Measurements from ENCODE around the gene RHOT1. TPM values are rescaled to one million over a fixed set of nuclear protein-coding genes. Genes with fewer than 3 reads are reported as not detected.
"Not testable (repeated sequence)": the region's sequence is repeated elsewhere in the genome, so short reads cannot be mapped to it uniquely, and the experiment has no call there.

Gene RHOT1
- total and polyA plus RNA-seq, 7 donors: 22.9 to 41.0 (median 32.0) TPM

DNA sequence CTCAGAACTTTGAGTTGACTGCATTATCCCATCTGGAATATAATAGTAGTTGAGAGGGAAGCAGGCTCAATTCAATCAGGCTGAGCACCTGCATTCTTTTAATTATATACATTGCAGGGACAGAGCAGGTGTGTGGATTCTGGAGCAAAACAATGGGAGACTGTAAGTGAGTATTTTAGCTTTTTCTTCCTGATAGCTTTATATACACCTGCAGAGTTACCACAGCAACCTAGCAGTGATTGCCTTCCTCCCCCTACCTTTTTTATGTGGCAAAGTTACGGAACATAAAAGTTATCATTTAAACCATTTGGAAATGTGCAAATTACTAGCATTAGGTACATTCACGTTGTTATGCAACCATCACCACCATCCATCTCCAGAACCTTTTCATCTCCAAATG lies 25.4 kb upstream of the RHOT1 start:
- TF ChIP-seq, protein P1, sequence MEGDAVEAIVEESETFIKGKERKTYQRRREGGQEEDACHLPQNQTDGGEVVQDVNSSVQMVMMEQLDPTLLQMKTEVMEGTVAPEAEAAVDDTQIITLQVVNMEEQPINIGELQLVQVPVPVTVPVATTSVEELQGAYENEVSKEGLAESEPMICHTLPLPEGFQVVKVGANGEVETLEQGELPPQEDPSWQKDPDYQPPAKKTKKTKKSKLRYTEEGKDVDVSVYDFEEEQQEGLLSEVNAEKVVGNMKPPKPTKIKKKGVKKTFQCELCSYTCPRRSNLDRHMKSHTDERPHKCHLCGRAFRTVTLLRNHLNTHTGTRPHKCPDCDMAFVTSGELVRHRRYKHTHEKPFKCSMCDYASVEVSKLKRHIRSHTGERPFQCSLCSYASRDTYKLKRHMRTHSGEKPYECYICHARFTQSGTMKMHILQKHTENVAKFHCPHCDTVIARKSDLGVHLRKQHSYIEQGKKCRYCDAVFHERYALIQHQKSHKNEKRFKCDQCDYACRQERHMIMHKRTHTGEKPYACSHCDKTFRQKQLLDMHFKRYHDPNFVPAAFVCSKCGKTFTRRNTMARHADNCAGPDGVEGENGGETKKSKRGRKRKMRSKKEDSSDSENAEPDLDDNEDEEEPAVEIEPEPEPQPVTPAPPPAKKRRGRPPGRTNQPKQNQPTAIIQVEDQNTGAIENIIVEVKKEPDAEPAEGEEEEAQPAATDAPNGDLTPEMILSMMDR (IDR thresholded peaks at IDR 0.05): no peak
- H3K27ac ChIP-seq: no peak overlapping the region
- intact Hi-C loops (cut with DNase I): no loop called here
- H3K4me3 ChIP-seq: no peak overlapping the region
- no peaks in the 10 kb centered on the region for H3K9me3 ChIP-seq
- WGBS, 3 donors: 58 to 72% (median 69%) methylated on average over 2 of the region's 2 CpGs
- H3K36me3 ChIP-seq (ENCODE audit: insufficient read depth in 1 of 2, low read depth in 1 of 2): no peaks in the 10 kb centered on the region
- H3K27me3 ChIP-seq (ENCODE audit: insufficient read depth in 3 of 3, low read length in 2 of 3): peaks cover 0 to 3% (median 0%) of the 10 kb centered on the region in 3 donors
- no peak for ATAC-seq
- no peaks in the 10 kb centered on the region for H3K4me1 ChIP-seq
- no peak for DNase-seq

DNA sequence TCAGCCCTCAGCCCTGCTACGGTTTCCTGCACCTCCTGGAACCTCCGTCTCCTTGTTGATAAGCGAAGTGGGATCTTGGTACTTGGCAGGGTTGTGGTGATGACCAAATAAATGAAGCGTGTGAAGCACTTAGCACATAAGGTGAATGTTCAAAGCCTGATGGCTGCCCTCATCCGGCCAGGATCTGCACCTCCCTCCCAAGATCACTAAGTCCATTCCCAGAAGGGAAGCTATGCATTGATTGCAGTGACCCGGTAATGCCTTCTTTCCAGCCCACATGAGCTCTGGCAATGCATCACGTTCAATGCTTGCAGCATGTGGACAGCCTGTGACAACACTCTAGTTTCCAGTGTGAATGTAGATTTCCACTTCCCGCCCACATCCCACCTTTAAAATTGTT lies 24.9 kb upstream of the RHOT1 start:
- 39 to 43% (median 43%) methylated on average over 8 of the region's 8 CpGs for WGBS, 3 donors

DNA sequence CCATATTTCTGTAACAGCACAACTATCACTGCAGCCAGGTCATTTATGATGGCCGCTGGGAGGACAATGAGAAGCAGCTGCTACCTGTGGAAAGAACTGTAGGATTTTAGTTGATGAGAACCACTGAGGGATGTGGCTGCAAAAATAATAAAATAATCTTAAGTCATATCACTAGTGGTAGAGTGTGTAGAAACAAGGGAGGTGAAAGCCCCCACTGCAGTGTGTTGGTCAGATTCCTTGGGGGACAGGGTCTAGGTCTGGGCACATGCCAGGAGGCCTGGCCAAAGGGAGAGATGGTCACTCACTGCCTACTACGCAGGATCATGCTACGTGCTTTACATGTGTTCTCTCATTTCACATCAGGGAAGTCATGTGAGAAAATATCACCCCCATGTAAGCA lies 24.2 kb upstream of the RHOT1 start:
- H3K4me1 ChIP-seq; intact Hi-C loops (cut with DNase I); H3K27me3 ChIP-seq (ENCODE audit: insufficient read depth in 3 of 3, low read length in 2 of 3); H3K27ac ChIP-seq; DNase-seq; H3K4me3 ChIP-seq; H3K36me3 ChIP-seq (ENCODE audit: insufficient read depth in 1 of 2, low read depth in 1 of 2); ATAC-seq; H3K9me3 ChIP-seq: not testable (repeated sequence)
- WGBS, 3 donors: 87 to 92% (median 91%) methylated on average over 3 of the region's 3 CpGs

More for the DNA sequence above, 24.9 kb upstream of the RHOT1 start:
- no peaks in the 10 kb centered on the region for H3K4me1 ChIP-seq
- H3K36me3 ChIP-seq (ENCODE audit: insufficient read depth in 1 of 2, low read depth in 1 of 2): no peaks in the 10 kb centered on the region
- DNase-seq (no peak), ATAC-seq (no peak)
- H3K4me3 ChIP-seq: no peak overlapping the region
- TF ChIP-seq, protein P1 (IDR thresholded peaks at IDR 0.05): no peak
- peaks cover 0 to 3% (median 0%) of the 10 kb centered on the region in 3 donors for H3K27me3 ChIP-seq (ENCODE audit: insufficient read depth in 3 of 3, low read length in 2 of 3)
- intact Hi-C loops (cut with DNase I): no loop called here
- H3K9me3 ChIP-seq: no peaks in the 10 kb centered on the region
- no peak overlapping the region for H3K27ac ChIP-seq

DNA sequence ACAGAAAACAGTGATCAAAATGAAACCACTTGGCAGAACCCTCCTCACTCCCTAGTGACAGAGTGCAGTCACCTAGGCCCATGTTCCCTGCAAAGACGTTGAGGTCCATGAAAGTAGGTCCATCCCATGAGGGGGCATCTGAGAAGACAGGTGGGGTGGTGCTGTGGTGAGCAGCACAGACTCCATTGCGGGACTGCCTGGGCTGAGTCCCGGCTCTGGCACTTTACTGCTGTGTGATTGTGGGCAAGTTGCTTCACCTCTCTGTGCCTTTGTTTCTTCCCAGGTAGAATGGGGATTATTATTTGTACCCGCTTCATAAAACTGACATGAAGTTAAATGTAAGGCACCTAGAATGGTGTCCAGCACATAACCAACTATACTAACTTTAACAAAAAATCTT lies 23.5 kb upstream of the RHOT1 start:
- ATAC-seq: no peak
- intact Hi-C loops (cut with DNase I): no loop called here

DNA sequence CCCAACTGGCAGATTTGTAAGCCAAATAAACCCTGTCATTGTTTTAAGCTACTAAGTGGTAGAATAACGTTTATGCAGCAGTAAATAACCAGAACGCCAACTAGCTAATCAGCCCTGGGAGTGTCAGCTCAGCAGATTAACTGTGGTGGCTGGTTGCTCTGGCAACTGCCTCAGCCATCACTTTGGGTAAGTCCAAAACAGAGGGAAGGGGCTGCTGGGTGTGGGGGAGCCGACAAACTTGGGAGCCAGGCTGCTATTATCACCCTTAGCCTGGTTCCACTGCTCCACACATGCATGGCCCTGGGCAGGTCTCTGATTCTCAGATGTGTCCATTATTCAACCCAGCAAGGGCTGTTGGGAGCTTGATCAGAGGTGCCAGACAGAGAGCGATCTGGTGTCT lies 22.2 kb upstream of the RHOT1 start:
- H3K27ac ChIP-seq: no peak overlapping the region
- H3K36me3 ChIP-seq (ENCODE audit: insufficient read depth in 1 of 2, low read depth in 1 of 2): no peaks in the 10 kb centered on the region
- H3K9me3 ChIP-seq: no peaks in the 10 kb centered on the region
- DNase-seq: no peak
- ATAC-seq: no peak
- TF ChIP-seq, protein P1 (IDR thresholded peaks at IDR 0.05): no peak
- no peaks in the 10 kb centered on the region for H3K4me1 ChIP-seq
- WGBS, 3 donors: 47 to 59% (median 50%) methylated on average over 4 of the region's 4 CpGs
- peaks cover 0 to 3% (median 0%) of the 10 kb centered on the region in 3 donors for H3K27me3 ChIP-seq (ENCODE audit: insufficient read depth in 3 of 3, low read length in 2 of 3)
- H3K4me3 ChIP-seq: no peak overlapping the region
- intact Hi-C loops (cut with DNase I): no loop called here

More for the DNA sequence above, 23.5 kb upstream of the RHOT1 start:
- H3K9me3 ChIP-seq: no peaks in the 10 kb centered on the region
- H3K4me1 ChIP-seq: no peaks in the 10 kb centered on the region
- no peak overlapping the region for H3K27ac ChIP-seq
- no peak overlapping the region for H3K4me3 ChIP-seq
- DNase-seq: no peak
- no peaks in the 10 kb centered on the region for H3K36me3 ChIP-seq (ENCODE audit: insufficient read depth in 1 of 2, low read depth in 1 of 2)
- WGBS, 3 donors: 76 to 89% (median 85%) methylated on average over 4 of the region's 4 CpGs
- H3K27me3 ChIP-seq (ENCODE audit: insufficient read depth in 3 of 3, low read length in 2 of 3): peaks cover 0 to 3% (median 0%) of the 10 kb centered on the region in 3 donors
- TF ChIP-seq, protein P1 (IDR thresholded peaks at IDR 0.05): no peak

All from psoas muscle (tissue), 8 donors.